Glutamatergic neuron (in vitro differentiated cells): ENCODE measurements around the gene SLC7A6. TPM values are rescaled to one million over a fixed set of nuclear protein-coding genes. Genes with fewer than 3 reads are reported as not detected.

Experiments used
- DNase-seq: peaks from one replicate; pipeline ENCODE4 v3.0.0; 2022
- H3K27ac Mint-ChIP-seq: one replicate; pipeline ENCODE4 v1.8.0; 2020; ENCODE audit warnings: mild to moderate bottlenecking, mixed read lengths, inconsistent platforms; ENCODE audit not compliant: unreplicated experiment
- H3K27me3 Mint-ChIP-seq: one replicate; pipeline ENCODE4 v1.8.0; 2020; ENCODE audit warnings: mild to moderate bottlenecking, moderate library complexity, mixed read lengths, inconsistent platforms; ENCODE audit not compliant: unreplicated experiment
- H3K36me3 Mint-ChIP-seq: one replicate; pipeline ENCODE4 v1.8.0; 2020; ENCODE audit warnings: mild to moderate bottlenecking, mixed read lengths, inconsistent platforms; ENCODE audit not compliant: unreplicated experiment
- H3K4me1 Mint-ChIP-seq: one replicate; pipeline ENCODE4 v1.8.0; 2020; ENCODE audit warnings: mild to moderate bottlenecking, low read depth, mixed read lengths, inconsistent platforms; ENCODE audit not compliant: unreplicated experiment
- H3K4me3 Mint-ChIP-seq: one replicate; pipeline ENCODE4 v1.8.0; 2020; ENCODE audit warnings: mild to moderate bottlenecking, mixed read lengths, inconsistent platforms; ENCODE audit not compliant: unreplicated experiment
- H3K9me3 Mint-ChIP-seq: one replicate; pipeline ENCODE4 v1.8.0; 2020; ENCODE audit warnings: mild to moderate bottlenecking, moderate library complexity, mixed read lengths, inconsistent platforms; ENCODE audit not compliant: unreplicated experiment
- CTCF ChIP-seq: fragments of 200-600 bp; sonication (generic); IDR thresholded peaks from one replicate; pipeline ENCODE4 v1.5.0; 2021; ENCODE audit not compliant: partially characterized antibody, unreplicated experiment
- total RNA-seq: library from RNA; stranded (reverse); fragmentation: NEBNext Ultra II Directional; extraction: Animal tissue kit (Norgen Biotek cat#: 25700); gene quantifications from one replicate; pipeline ENCODE4 v1.2.1, GENCODE V29; 2021; ENCODE audit not compliant: unreplicated experiment

The SLC7A6 gene
- total RNA-seq, 1 donor from 2014 or later, result 78.1 TPM

DNA sequence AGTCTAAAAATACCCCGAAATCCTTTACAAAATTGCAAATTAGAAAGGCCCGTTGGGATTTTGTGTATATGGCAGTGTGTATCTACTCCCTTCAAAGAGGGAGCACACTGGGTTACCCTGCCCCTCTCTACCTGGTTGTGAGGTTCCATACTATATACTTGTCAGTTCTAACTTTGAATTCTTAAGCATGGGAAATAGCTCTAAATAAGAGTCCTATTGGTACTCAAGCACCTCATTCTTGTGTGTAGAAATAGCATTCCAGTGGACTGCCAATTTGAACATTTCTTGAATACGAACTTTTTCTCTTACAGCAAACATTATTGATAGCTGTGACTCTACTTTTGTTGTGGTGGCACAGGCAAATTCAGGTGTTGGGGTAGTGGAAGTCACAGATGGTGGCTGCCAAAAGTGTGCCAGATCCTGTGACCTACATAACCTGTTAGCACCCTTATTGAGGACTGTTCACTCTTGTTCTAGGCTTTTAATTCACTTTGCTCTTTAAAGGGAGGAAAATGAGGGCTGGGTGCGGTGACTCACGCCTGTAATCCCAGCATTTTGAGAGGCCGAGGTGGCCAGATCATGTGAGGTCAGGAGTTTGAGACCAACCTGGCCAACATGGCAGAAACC lies 44.5 kb upstream of the SLC7A6 start:
- no peak overlapping the region for H3K4me3 Mint-ChIP-seq
- H3K36me3 Mint-ChIP-seq, result no peaks in the 10 kb centered on the region
- H3K4me1 Mint-ChIP-seq, result peaks cover 2% of the 10 kb centered on the region
- TF ChIP-seq CTCF, result no peak
- H3K27ac Mint-ChIP-seq, result no peak overlapping the region
- no peak for DNase-seq
- H3K27me3 Mint-ChIP-seq, result no peaks in the 10 kb centered on the region
- H3K9me3 Mint-ChIP-seq, result no peaks in the 10 kb centered on the region

GRCh38 chr16:68223072-68223471 lies 41.3 kb upstream of the SLC7A6 start:
- Mint-ChIP-seq H3K4me3 (no peak overlapping the region), H3K9me3 (no peaks in the 10 kb centered on the region), H3K4me1 (peaks cover 4% of the 10 kb centered on the region), H3K36me3 (no peaks in the 10 kb centered on the region), H3K27ac (no peak overlapping the region), H3K27me3 (no peaks in the 10 kb centered on the region)
- no peak for DNase-seq
- no peak for TF ChIP-seq CTCF

- Mint-ChIP-seq H3K4me3 (no peak overlapping the region), H3K4me1 (peaks cover 10% of the 10 kb centered on the region), H3K27me3 (no peaks in the 10 kb centered on the region), H3K36me3 (no peaks in the 10 kb centered on the region), H3K27ac (no peak overlapping the region), H3K9me3 (no peaks in the 10 kb centered on the region)
- no peak for DNase-seq
- TF ChIP-seq CTCF, result no peak
Measured at GRCh38 chr16:68226116-68226515, 38.2 kb upstream of the SLC7A6 start.

DNA sequence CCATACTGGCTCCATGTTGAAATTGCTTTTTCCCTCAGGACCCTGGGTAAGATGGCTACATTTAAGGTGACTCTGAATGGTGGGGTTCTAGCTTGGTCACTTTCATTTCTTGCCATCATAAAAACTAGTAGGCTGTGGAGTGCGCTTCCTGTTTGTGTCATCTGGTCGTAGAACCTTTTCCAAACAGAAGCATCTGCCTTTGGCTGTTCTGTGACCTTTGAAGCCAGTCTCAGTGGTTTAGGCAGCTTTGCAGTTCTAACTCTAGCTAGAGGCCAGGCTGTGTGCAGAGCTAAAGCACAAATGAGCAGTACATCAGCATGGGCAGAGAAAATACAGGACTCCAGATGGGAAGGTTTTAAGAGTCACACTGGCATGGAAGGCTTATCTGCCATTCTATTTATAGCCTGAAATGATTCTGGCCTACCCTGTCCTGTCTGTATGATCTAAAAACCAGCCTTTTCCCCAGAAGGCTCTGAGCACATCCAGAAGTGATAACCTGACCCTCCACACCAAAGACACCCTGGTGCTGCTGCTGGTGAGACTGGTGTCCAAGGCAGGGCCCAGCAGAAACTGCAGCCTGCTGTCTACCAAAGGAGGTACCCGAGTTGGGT lies 37.0 kb upstream of the SLC7A6 start:
- peaks cover 10% of the 10 kb centered on the region for H3K4me1 Mint-ChIP-seq
- H3K27me3 Mint-ChIP-seq, result no peaks in the 10 kb centered on the region
- no peak for DNase-seq
- TF ChIP-seq CTCF, result no peak
- H3K27ac Mint-ChIP-seq, result no peak overlapping the region
- no peaks in the 10 kb centered on the region for H3K9me3 Mint-ChIP-seq
- no peaks in the 10 kb centered on the region for H3K36me3 Mint-ChIP-seq
- H3K4me3 Mint-ChIP-seq, result no peak overlapping the region

- H3K4me1 Mint-ChIP-seq, result peaks cover 10% of the 10 kb centered on the region
- no peaks in the 10 kb centered on the region for H3K36me3 Mint-ChIP-seq
- no peaks in the 10 kb centered on the region for H3K27me3 Mint-ChIP-seq
- no peak overlapping the region for H3K27ac Mint-ChIP-seq
- DNase-seq, result no peak
- no peak overlapping the region for H3K4me3 Mint-ChIP-seq
- H3K9me3 Mint-ChIP-seq, result no peaks in the 10 kb centered on the region
- no peak for TF ChIP-seq CTCF
Measured at GRCh38 chr16:68227850-68228553, 36.3 kb upstream of the SLC7A6 start.
